ENCODE data around the gene RERG.

GRCh38 chr12:15199930-15200329 lies 21.3 kb downstream of the RERG start:
- TF ChIP-seq CTCF (conservative IDR thresholded peaks at IDR 0.05) = no peak
- TF ChIP-seq ZFX (IDR thresholded peaks at IDR 0.05) = no peak
